Measurements from ENCODE around the gene WNT5B.
"Not testable (repeated sequence)": the region's sequence is repeated elsewhere in the genome, so short reads cannot be mapped to it uniquely, and the experiment has no call there.

WNT5B gene

DNA sequence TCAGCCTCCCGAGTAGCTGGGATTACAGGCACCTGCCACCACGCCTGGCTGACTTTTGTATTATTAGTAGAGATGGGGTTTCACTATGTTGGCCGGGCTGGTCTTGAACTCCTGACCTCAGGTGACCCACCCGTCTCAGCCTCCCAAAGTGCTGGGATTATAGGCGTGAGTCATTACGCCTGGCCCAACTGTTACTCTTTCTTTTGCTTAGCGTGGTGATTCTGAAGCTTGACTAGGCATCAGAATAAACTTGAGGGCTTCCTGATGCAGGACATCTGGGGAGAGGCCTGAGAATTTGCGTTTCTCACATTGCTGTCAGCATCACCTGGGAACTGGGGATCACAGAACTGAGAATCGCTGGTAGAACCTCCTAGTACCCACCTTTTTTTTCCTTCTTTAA lies 26.3 kb upstream of the WNT5B start:
- not testable (repeated sequence) for DNase-seq

DNA sequence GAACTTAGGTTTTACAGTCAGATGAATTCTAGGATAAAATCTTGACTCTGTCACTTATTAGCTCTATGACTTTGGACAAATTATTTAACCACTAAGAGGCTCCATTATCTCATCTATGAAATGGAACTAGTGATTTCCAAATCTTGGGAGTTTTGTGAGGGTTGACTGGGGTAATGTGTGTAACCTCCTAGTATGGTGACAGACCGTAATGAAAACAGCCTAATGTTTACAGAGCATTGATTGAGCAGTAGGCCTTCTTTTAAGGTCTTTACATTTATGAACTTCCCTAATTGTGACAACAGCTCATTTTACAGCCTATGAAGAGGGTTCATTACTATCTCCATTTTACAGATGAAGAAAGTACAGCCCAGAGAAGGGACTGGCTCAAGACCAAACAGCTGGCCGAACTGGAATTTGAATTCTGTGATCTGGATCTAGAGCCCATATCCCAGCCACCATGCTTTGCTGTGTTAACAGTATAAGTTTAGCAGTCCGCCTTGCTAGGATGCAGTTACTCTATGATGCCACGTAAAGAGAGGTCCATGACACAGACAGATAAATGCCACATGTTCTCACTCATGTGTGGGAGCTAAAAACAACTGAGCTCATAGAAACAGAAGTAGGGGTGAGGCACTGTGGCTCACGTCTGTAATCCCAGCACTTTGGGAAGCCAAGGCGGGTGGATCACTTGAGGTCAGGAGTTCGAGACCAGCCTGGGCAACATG lies 25.6 kb upstream of the WNT5B start:
- no peak for DNase-seq

DNA sequence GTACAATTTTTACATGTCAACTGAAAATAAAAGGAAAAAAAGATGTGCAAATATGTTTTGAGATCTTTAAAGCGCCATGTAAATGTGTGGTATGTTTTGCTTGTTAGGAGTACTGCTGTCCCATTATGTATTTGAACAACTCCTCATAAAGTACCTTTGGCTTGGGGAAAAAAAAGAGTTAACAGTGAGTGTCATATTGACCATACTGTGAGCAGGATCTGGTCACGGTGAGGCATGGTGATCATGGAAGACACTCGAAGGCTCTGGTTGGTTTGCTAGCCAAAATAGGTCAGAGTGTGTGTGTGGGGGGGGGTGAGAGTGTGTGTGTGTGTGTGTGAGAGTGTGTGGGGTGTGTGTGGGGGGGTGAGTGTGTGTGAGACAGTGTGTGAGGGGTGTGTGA lies 24.6 kb upstream of the WNT5B start:
- DNase-seq: no peak

DNA sequence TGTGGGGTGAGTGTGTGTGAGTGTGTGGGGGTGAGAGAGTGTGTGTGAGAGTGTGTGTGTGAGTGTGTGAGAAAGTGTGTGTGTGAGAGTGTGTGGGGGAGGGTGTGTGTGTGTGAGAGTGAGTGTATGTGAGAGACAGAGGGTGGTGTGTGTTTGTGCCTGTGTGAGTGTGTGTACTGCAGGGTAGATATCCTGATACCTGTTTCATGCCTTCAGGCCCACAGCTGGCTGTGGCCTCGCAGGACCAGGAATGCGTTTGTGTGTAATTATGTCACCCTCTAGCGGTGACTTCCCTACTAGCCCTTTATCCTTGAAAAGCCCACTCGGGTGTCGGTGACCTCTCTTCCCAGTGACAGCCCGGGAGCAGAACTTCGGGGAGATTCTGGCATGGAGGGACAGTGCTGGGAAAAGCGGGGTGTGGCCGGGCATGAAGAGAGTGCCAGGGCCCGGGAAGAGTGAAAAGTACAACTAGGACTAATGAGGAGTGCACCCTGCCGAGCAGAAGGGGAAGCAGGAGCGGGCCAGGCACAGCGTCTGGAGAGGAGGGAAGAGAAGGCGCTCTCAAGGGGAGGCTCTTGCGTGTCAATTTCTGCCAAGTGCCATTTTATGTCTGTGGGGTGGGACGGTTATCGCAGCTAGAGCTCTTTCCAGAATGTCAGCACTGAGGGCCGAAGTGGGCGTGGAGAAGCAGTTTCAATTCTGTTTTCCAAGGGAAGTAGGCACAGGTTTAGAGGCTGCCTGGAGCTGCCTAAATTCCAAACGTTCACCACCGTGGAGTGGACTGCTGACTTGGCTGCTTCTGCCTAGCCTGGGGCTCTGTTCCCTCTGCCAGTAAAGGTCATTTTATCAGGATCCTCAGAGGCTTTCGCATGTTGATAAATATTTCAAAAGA lies 23.7 kb upstream of the WNT5B start:
- DNase-seq: peak; percentile 49 to 60

DNA sequence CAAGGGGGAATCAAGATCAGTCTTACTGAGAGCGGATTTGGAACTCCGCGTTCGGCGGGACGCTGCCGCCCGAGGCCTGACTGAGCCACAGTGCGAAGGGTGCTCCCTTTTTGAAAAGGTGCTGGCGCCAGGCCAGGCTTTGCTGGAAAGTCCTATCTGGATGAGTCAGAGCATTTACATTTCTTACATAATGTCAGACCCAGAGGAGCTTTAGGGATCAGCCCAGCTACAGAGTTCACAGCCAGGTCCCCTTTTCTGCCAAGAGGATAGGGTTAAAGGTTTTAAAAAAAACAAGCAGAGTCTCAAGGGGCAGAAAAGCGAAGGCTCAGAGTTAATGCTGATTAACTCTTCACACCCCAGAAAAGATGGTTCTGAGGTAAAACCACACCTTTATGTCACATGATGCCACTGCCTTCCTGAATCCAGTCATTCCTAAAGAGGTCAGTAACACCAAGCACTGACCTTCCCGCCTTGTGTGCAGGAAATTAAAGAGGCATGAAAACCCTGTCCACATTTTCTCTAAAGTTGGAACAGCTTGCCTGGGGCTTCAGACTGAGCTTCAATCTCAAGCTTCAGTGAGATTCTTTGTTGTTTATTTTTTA lies 22.9 kb upstream of the WNT5B start:
- DNase-seq: peak; percentile 38 to 50

DNA sequence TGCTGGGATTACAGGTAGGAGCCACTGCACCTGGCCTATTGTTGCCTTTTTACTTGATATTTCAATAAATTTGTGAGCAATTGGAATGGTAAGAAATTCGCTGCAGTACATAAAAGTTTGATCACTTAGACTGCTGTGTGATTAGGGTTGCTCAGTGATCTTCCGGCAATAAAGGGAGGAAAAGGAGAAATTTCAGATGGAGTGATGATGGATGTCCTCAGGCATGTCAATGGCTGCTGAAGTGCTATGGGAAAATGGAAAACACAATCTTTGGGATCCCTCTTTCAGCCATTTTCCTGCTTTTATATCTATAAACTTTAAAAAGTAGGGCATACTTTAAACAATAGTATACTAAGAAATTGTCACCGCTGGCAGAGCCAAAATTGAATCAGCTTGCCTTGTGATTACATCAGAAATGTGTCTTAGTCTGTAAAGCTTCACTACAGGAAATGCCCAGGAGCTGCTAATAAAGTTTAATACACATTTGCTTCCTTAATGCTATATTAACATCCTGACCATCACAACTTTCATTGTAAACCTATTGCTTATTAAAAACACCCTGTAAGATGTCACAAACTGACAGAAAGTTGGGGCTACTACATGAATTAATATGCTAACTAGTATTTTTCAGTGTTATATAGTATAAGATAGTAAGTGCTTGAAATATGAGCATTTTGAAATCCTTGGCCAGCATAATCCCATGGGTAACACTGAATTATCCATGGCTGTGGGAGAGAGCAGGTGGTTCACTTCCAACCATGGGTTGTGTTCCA lies 20.9 kb upstream of the WNT5B start:
- DNase-seq: no peak

DNA sequence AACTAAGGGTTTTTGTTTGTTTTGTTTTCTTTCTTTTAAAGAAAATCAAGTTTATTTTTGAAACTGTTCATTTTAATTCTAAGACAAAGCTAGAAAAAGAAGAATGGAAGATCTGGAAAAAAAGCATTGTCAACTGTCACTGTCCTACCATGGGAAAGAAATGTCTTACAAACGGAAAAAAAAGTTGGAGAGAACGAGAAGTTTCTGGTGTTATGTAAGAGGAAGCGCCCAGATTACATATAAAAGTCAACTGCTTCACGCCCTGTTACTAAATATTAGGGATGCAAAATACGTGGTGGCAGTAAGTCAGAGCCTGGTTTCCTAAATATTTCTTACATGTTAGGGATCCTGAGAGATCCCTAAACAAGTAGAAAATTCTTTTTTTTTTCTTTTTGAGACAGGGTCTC lies 20.3 kb upstream of the WNT5B start:
- DNase-seq: peak in 1 of 2 experiments; percentile 8

DNA sequence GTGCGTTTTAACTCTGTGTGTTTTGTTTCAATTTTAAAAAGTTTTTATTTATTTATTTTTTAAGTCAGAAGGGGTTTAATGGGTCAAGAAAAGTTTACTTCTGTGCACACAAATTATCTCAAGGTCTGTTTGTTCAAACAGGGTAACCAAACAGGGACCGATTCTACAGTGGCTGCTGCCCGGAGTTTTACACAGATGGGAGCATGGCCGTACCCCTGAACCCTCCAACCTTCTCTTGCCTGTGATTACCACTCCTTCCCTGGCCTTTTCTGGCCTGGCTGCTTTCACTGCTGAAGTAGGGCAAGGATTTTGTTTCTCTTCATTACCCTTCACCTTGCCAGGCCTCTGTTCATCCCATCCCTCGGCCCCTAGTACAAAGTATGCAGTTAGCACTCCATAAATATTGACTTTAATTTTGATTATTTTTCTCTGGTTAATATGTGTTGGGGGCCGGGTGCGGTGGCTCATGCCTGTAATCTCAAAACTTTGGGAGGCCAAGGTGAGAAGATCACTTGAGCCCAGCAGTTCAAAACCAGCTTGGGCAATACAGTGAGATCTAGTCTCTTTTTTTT lies 18.9 kb upstream of the WNT5B start:
- DNase-seq: no peak

DNA sequence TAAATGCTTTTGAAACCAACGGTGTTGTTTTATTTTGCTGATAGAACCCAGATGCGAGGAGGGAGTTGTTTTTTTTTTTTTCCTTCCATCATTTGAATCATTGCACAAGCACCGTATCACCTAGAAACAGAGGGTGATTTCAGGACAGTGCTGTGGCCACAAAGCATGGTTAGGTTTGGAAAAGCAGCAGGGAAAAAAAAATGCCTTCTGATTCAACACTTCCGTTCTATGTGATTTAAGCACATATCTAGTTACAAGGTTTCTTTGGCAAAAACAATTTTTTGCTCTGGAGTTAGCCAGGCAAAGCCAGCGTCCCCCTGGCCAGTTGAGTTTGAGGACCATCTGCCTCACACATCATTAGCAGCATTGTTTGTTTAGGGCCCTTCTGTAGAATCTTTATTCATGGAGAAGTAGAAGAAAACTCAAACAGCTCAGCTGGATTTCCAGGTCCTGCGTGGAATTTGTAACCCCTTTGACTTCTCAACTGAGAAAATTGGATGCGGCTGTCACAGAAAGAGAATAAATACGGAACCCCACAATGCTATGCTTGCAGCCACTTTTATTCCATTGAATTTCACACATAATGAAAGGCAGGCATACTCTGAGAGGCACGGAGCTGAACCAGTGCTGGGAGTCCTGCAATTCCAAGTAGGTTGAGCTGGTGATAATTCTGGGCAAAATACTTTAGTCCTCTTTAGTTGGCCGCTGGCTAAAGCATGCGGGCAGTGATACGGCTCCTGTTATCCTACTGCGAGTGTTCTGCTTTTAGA lies 17.0 kb upstream of the WNT5B start:
- DNase-seq: no peak

DNA sequence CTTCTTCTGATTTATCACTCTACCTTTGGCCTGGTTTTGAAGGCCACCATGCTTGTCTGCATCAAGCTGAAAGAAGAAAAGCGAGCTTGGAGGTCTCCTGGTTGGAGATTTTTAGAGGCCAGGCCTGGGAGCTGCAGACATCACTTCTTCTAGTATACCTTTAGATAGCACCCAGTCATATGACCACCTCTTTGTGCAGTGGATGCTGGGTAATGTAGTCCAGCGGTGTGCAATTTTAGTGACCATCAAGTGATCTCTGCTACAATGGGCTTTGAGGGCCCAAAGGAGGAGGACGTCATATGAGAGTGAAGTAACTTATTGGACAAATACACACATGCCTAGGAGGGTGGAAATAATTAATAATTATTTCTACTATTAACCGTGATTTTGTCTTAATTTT lies 15.2 kb upstream of the WNT5B start:
- no peak for DNase-seq

DNA sequence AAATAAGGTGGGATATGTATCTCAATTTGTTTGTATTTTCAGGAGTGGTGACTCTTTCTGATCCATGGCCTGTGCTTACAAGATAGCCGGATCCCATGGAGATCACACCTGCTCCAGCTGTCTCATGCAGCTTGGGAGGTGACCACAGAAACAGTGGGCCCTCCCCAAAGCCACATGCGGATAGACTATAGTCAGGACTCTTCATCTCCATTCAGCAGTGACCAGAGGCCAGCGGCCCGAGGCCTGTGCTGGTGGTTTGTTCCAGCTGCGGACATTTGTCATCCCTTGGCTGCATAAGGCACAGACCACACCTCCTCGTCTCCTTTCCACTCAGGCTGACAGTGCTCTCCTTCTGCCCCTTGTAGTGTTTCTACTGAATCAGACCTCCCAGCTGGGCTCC lies 14.7 kb upstream of the WNT5B start:
- no peak for DNase-seq

DNA sequence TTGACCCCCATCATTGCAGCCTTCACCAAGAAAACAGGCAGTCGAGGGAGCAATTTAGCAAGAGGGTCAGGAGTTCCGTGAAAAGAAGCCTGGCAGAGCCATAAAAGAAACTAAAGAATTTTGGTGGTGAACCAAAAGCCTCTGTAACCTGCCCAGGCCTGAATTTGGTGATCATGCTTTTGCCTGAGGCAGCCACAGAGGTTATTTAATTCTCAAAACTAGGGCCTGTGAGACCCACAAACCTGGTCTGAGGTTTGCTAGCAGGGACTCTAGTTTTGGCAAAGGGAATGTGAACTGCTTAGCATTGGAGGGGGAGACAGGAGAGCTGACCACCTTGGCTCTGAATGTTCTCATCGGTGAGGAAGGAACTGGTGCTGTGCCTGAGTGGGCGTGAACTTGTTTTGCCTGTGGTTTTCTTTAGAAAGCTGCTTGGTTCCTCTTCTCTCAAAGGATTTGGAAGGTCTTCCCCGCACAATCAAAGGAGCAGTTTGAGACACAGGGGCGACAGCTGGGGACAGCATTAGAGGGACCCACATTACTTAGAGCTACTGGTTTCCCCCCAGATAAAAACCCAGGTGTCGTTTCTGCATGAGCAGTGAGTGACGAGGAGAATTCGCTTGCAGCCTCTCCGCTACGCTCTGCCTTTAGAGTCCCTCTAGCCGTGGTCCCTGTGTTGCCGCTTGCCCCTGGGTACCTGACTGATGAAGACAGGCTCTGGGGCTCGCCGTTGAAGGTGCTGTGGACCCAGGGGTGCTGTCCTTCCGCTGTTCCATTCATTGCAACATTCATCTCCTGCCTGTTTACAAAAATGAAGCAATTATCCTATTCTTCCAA lies 12.6 kb upstream of the WNT5B start:
- DNase-seq: peak; percentile 58

DNA sequence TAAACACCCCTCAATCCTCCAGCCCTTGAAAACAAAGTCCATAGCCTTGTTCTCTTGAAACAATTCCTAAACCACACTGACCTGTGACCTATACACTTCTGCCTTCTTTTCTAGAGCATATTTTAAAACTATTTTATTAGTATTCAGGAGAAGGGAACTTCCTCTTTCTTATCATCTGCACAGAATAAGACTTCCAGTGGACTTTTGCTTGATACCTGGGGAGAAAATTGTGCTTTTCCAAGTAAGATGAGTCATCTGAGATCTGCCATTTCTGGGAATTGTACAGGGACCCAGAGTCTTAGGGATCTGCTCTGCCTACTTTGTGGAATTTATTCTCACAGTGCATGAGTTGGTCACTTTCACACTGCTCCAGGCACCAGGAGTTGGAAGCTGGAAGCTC lies 10.5 kb upstream of the WNT5B start:
- peak; percentile 18 to 34 for DNase-seq

DNA sequence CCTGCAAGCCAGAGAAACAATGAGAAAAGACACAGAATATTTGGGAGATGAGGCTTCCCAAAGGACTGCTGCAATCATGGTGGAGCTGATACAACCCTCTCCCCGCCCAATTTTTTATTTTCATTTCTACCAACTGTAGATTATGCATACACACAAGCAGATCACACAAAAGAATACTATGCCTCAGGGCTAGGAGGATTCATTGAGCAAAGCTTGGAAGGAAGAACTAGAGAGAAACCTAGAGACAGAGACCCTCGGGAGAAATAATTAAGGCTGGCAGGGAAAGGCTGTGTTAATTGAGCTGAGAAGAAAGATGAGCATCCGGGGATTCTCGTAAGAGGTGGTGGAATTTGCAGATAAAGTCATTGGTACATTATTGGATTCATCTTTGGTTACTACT lies 9.9 kb upstream of the WNT5B start:
- DNase-seq: no peak

DNA sequence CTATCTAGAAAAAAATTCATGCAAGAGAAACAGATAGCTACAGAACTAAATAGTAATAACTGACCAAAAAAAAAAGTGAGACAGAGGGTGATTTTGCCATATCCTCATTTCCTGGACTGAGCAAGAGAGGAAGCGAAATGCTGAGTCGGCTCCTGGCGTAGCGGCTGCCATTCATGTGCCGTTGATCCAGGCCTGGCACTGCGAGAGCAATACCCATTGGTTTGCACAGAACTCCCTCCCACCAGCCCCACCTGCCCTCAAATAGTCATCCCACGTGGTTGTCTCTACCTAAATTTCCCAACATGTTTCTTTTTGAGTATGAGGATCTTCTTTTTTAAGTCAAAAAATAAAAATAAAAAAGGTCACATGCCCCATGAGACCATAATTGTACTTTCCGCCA lies 9.4 kb upstream of the WNT5B start:
- DNase-seq: peak; percentile 5 to 32

DNA sequence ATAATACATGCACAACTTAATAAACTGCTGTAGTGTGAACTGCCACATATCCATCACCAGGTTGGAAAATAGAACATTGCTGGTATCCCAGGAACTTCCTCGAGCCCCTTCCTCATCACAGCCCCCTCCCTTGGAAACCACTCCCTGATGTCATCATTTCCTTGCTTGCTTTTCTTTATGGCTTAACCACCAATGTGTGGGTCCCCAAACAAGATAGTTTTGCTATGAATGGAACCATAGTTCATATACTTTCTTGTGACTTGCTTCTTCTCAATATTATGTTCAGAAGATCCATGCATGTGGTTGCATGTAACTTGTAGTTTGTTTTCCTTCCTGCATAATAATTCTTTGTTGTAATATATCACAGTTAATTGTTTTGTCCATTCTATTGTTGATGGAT lies 8.9 kb upstream of the WNT5B start:
- DNase-seq: no peak

DNA sequence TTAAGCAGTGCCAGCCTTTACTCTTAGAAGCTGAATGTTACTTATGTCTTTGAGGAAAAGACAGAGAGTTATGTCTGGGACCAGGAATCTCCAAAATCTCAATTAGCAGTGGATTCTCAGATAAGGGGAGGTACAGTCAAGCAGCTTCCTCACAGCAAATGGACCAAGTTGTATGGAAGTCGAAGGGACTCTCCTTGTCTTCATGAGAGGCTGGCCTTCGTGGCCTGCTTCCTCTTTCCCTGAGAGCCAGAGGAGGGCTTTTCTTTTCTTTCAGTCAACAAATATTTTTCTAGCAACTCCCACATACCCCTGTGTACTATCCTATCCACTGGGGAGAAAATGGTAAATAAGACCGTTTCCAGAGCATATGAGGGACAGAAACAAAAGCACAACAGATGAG lies 6.6 kb upstream of the WNT5B start:
- DNase-seq: no peak

DNA sequence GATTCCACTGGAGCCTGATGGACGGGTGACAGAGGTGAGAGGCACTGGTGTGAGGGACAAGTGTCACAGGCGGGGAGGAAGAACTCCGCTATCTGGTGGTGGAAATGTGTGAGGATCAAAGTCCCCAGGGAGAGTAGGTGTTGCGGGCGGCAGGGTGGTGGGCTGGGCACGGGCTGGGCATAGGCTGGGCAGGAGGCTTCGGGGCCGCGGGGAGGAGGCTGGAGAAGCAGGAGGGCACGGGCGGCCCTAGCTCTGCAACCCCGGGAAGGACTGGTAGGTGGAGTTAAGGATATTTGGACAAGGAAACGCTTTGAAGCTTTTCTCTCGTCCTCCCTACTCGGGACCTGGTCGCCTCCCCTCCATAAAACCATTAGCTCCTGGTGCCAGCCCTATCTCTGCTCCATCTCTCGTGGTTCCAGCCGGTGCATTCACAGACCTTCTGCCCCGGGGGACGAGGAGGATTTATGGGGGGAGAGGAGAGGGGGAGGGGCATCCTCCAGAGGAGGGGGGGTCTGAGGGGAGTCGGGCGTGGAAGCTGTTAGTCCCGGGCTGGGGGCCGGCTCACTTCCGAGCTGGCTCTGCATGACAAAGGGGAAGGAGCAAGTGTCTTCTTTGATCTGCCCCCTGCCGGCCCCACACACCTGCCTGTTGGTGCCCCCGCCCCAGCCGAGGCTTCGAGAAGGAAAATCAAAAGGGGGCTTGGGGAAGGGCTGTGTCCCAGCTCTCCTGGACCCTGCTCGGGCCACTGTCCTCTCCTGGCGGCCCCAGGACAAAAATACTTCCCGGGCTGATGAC lies 504 bp downstream of the WNT5B start:
- DNase-seq: peak in 1 of 2 experiments; percentile 0

DNA sequence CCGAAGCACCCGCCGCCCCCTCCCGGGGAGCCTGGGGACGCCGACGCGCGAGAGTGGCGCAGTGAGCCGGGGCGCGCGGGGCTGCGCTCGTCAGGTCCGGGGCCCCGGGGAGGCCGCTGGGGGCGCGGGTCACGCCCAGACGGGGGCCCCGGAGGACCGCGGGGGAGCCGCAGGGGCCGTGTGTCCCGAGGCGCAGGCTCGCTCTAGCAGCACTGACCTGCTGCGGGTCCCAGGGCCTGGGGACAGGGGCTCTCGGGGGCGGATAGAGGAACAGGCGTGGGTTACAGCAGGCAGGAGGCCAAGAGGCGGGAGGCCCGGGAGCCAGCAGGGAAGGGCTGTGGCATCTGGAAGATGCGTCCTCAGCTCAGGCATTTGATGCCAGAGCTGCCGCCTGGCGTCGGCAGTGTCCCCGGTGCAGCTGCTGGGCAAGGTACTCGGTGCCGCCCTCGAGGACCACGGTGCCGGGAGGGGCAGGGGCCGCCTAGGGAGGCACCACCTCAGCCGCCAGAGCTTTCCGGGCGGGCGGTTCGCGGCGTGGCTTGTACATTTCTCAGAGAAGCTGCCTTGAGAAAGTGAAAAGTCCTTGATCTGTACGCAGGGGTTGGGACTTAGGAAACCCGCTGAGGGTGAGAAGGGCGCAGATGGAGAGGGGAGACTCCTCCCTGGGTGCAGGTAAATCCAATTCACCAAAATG lies 1.2 kb downstream of the WNT5B start:
- peak in 1 of 2 experiments; percentile 10 for DNase-seq

Measured in Kasumi-1 (cell line).